HG02798 (cell line): ENCODE measurements around the gene HPCAL1.
"Not testable (repeated sequence)": the region's sequence is repeated elsewhere in the genome, so short reads cannot be mapped to it uniquely, and the experiment has no call there.

Source experiments
- ATAC-seq: cut with Tn5 transposase; IDR thresholded peaks from one replicate; pipeline ENCODE4 v1.9.1; 2021; ENCODE audit warnings: mild to moderate bottlenecking; ENCODE audit not compliant: unreplicated experiment, poor library complexity

Gene HPCAL1

GRCh38 chr2:10282611-10283105 lies 20.0 kb upstream of the HPCAL1 start:
- ATAC-seq = no peak

- no peak for ATAC-seq
Observed at GRCh38 chr2:10283106-10284062, 19.3 kb upstream of the HPCAL1 start.

- no peak for ATAC-seq
Observed at GRCh38 chr2:10284108-10284870, 18.4 kb upstream of the HPCAL1 start.

GRCh38 chr2:10285191-10285555 lies 17.5 kb upstream of the HPCAL1 start:
- no peak for ATAC-seq

GRCh38 chr2:10285556-10286198 lies 17.0 kb upstream of the HPCAL1 start:
- ATAC-seq = no peak

GRCh38 chr2:10286216-10287037 lies 16.3 kb upstream of the HPCAL1 start:
- no peak for ATAC-seq

GRCh38 chr2:10287761-10288160 lies 14.9 kb upstream of the HPCAL1 start:
- no peak for ATAC-seq

- ATAC-seq = no peak
Observed at GRCh38 chr2:10288606-10289005, 14.1 kb upstream of the HPCAL1 start.

- no peak for ATAC-seq
Observed at GRCh38 chr2:10289352-10289751, 13.4 kb upstream of the HPCAL1 start.

GRCh38 chr2:10289891-10290290 lies 12.8 kb upstream of the HPCAL1 start:
- ATAC-seq = no peak

- not testable (repeated sequence) for ATAC-seq
Observed at GRCh38 chr2:10291376-10291775, 11.3 kb upstream of the HPCAL1 start.

GRCh38 chr2:10292033-10292432 lies 10.7 kb upstream of the HPCAL1 start:
- no peak for ATAC-seq

GRCh38 chr2:10293603-10294002 lies 9.1 kb upstream of the HPCAL1 start:
- no peak for ATAC-seq

- no peak for ATAC-seq
Observed at GRCh38 chr2:10294077-10294476, 8.6 kb upstream of the HPCAL1 start.

GRCh38 chr2:10295649-10296048 lies 7.1 kb upstream of the HPCAL1 start:
- not testable (repeated sequence) for ATAC-seq

- no peak for ATAC-seq
Observed at GRCh38 chr2:10296142-10296541, 6.6 kb upstream of the HPCAL1 start.

- ATAC-seq = no peak
Observed at GRCh38 chr2:10297191-10297830, 5.4 kb upstream of the HPCAL1 start.

- no peak for ATAC-seq
Observed at GRCh38 chr2:10297959-10298531, 4.7 kb upstream of the HPCAL1 start.

- ATAC-seq = not testable (repeated sequence)
Observed at GRCh38 chr2:10298777-10299176, 3.9 kb upstream of the HPCAL1 start.
